WTC11 (cell line): ENCODE results near the gene TMA7. TPM values are rescaled to one million over a fixed set of nuclear protein-coding genes. Genes with fewer than 3 reads are reported as not detected.
"Not testable (repeated sequence)": the region's sequence is repeated elsewhere in the genome, so short reads cannot be mapped to it uniquely, and the experiment has no call there.

Experiments
- ATAC-seq: fragments of 200-7000 bp; cut with Tn5 transposase; 2 replicates; pipeline ENCODE4 v1.10.0; 2021; ENCODE audit warnings: mild to moderate bottlenecking, moderate library complexity
- CTCF ChIA-PET: fragments of 300-600 bp; sonication (Branson Sonifier 250); formaldehyde crosslinking; loops from one replicate; lab custom pipeline; 2021; ENCODE audit warnings: antibody characterized with exemption; lab: Charles Lee
- POLR2A ChIA-PET: fragments of 350-600 bp; sonication (Branson Sonifier 250); formaldehyde crosslinking; loops from one replicate; lab custom pipeline; 2021; ENCODE audit warnings: antibody characterized with exemption; lab: Charles Lee
- DNase-seq: peaks from one replicate; pipeline ENCODE4 v3.0.0; 2021; ENCODE audit warnings: low spot score
- H3K27ac Mint-ChIP-seq: 2 replicates; pipeline ENCODE4 v1.8.0; 2021; ENCODE audit warnings: mixed read lengths
- H3K27me3 Mint-ChIP-seq: 2 replicates; pipeline ENCODE4 v1.8.0; 2021; ENCODE audit warnings: low read depth, mild to moderate bottlenecking, moderate library complexity, mixed read lengths
- H3K36me3 Mint-ChIP-seq: 2 replicates; pipeline ENCODE4 v1.8.0; 2021; ENCODE audit warnings: mixed read lengths
- H3K4me1 Mint-ChIP-seq: 2 replicates; pipeline ENCODE4 v1.8.0; 2022; ENCODE audit warnings: mixed read lengths
- H3K4me3 Mint-ChIP-seq: 2 replicates; pipeline ENCODE4 v1.8.0; 2021; ENCODE audit warnings: mild to moderate bottlenecking, moderate library complexity, mixed read lengths
- H3K9me3 Mint-ChIP-seq: 2 replicates; pipeline ENCODE4 v1.8.0; 2021; ENCODE audit warnings: mixed read lengths
- E2F1 ChIP-seq: sonication (generic); formaldehyde crosslinking; IDR thresholded peaks from 2 replicates; pipeline ENCODE4 v1.8.0; 2022; ENCODE audit warnings: mild to moderate bottlenecking, missing genetic modification reagents
- EMX1 ChIP-seq: fragments of 250-450 bp; sonication (Bioruptor Pico); IDR thresholded peaks from 2 replicates; pipeline ENCODE4 v1.8.0; 2021; ENCODE audit warnings: mild to moderate bottlenecking
- ERG ChIP-seq: fragments of 250-450 bp; sonication (Bioruptor Pico); IDR thresholded peaks from 2 replicates; pipeline ENCODE4 v1.8.0; 2021; ENCODE audit warnings: mild to moderate bottlenecking
- KAT7 ChIP-seq: sonication (generic); formaldehyde crosslinking; IDR thresholded peaks from 2 replicates; pipeline ENCODE4 v1.8.1; 2023; ENCODE audit warnings: missing genetic modification reagents, mild to moderate bottlenecking, borderline replicate concordance
- MAX ChIP-seq: sonication (generic); formaldehyde crosslinking; IDR thresholded peaks from 2 replicates; pipeline ENCODE4 v1.8.0; 2022; ENCODE audit warnings: mild to moderate bottlenecking, missing genetic modification reagents
- MYBL2 ChIP-seq: sonication (generic); formaldehyde crosslinking; IDR thresholded peaks from 2 replicates; pipeline ENCODE4 v1.8.1; 2023; ENCODE audit warnings: mild to moderate bottlenecking, moderate library complexity, missing genetic modification reagents
- RORB ChIP-seq: fragments of 250-450 bp; sonication (Bioruptor Pico); IDR thresholded peaks from 2 replicates; pipeline ENCODE4 v1.9.0; 2021; ENCODE audit warnings: mild to moderate bottlenecking
- SMAD3 ChIP-seq: sonication (generic); formaldehyde crosslinking; IDR thresholded peaks from 2 replicates; pipeline ENCODE4 v1.8.0; 2022; ENCODE audit warnings: missing genetic modification reagents, mild to moderate bottlenecking, borderline replicate concordance
- SOX15 ChIP-seq: fragments of 250-450 bp; sonication (Bioruptor Pico); IDR thresholded peaks from 2 replicates; pipeline ENCODE4 v1.9.0; 2021; ENCODE audit warnings: mild to moderate bottlenecking
- ZNF232 ChIP-seq: sonication (generic); formaldehyde crosslinking; IDR thresholded peaks from 2 replicates; pipeline ENCODE4 v1.8.0; 2022; ENCODE audit warnings: mild to moderate bottlenecking, missing genetic modification reagents
- total RNA-seq: library from RNA; stranded (reverse); gene quantifications from 3 replicates; pipeline ENCODE4 v1.2.3, GENCODE V29; 2021
- TF ChIP-seq, protein P1 (sequence below): sonication (generic); formaldehyde crosslinking; conservative IDR thresholded peaks from 2 replicates; pipeline ENCODE4 v1.8.1; 2023; ENCODE audit warnings: mild to moderate bottlenecking, low read depth, missing genetic modification reagents, moderate library complexity
- TF ChIP-seq, protein P2 (sequence below): sonication (generic); formaldehyde crosslinking; IDR thresholded peaks from 2 replicates; pipeline ENCODE4 v1.8.0; 2023; ENCODE audit warnings: missing genetic modification reagents, mild to moderate bottlenecking, borderline replicate concordance

Gene TMA7
- total RNA-seq, 1 experiment from 2014 or later = 318 TPM

GRCh38 chr3:48478626-48479555, 38.8 kb downstream of the TMA7 start (continued):
- TF ChIP-seq, protein P1, sequence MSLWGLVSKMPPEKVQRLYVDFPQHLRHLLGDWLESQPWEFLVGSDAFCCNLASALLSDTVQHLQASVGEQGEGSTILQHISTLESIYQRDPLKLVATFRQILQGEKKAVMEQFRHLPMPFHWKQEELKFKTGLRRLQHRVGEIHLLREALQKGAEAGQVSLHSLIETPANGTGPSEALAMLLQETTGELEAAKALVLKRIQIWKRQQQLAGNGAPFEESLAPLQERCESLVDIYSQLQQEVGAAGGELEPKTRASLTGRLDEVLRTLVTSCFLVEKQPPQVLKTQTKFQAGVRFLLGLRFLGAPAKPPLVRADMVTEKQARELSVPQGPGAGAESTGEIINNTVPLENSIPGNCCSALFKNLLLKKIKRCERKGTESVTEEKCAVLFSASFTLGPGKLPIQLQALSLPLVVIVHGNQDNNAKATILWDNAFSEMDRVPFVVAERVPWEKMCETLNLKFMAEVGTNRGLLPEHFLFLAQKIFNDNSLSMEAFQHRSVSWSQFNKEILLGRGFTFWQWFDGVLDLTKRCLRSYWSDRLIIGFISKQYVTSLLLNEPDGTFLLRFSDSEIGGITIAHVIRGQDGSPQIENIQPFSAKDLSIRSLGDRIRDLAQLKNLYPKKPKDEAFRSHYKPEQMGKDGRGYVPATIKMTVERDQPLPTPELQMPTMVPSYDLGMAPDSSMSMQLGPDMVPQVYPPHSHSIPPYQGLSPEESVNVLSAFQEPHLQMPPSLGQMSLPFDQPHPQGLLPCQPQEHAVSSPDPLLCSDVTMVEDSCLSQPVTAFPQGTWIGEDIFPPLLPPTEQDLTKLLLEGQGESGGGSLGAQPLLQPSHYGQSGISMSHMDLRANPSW (CRISPR knock-in tag) = no peak

DNA sequence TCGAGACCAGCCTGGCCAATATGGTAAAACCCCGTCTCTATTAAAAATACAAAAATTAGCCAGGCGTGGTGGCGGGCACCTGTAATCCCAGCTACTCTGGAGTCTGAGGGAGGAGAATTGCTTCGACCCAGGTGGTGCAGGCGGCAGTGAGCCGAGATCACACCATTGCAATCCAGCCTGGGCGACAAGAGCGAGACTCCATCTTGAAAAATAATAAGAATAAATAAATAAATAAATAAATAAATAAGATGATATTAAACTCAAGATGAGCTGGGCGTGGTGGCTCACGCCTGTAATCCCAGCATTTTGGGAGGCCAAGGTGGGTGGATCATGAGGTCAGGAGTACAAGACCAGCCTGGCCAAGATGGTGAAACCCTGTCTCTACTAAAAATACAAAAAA, 40.8 kb downstream of the TMA7 start:
- DNase-seq, ATAC-seq, H3K9me3 Mint-ChIP-seq, H3K27me3 Mint-ChIP-seq, CTCF ChIA-PET, H3K27ac Mint-ChIP-seq, H3K4me3 Mint-ChIP-seq, POLR2A ChIA-PET, H3K36me3 Mint-ChIP-seq: not testable (repeated sequence)
- peaks cover 18% of the 10 kb centered on the region for H3K4me1 Mint-ChIP-seq

GRCh38 chr3:48482822-48483221, 42.8 kb downstream of the TMA7 start:
- H3K36me3 Mint-ChIP-seq, DNase-seq, POLR2A ChIA-PET, H3K4me3 Mint-ChIP-seq, H3K9me3 Mint-ChIP-seq, H3K27ac Mint-ChIP-seq, H3K27me3 Mint-ChIP-seq, ATAC-seq: not testable (repeated sequence)
- H3K4me1 Mint-ChIP-seq = peaks cover 13% of the 10 kb centered on the region
- CTCF ChIA-PET = interaction anchor here (1.1 kb wide), 1 partner anchor 10 kb away, joined by 4 read pairs; no protein-coding TSS in a partner anchor

DNA sequence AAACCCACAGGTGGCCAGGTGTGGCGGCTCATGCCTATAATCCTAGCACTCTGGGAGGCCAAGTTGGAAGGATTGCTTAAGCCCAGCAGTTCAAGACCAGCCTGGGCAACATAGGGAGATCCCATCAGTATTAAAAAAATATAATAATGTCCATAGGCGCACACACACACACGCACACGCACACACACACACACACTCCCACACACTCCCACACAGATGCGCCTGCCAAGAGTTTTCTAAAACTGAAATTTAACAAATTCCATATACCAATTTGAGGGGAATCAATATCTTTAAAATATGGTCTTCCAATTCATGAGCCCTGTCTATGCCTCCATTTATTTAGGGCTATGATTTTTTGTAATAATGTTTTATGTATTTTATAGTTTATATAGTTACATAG, 46.9 kb downstream of the TMA7 start:
- TF ChIP-seq SOX15 (CRISPR knock-in tag) (no peak), RORB (no peak), MYBL2 (CRISPR knock-in tag) (no peak), ERG (CRISPR knock-in tag) (no peak), E2F1 (no peak), SMAD3 (CRISPR knock-in tag) (no peak), ZNF232 (no peak), EMX1 (no peak), MAX (CRISPR knock-in tag) (no peak), KAT7 (CRISPR knock-in tag) (no peak)
- TF ChIP-seq, protein P2, sequence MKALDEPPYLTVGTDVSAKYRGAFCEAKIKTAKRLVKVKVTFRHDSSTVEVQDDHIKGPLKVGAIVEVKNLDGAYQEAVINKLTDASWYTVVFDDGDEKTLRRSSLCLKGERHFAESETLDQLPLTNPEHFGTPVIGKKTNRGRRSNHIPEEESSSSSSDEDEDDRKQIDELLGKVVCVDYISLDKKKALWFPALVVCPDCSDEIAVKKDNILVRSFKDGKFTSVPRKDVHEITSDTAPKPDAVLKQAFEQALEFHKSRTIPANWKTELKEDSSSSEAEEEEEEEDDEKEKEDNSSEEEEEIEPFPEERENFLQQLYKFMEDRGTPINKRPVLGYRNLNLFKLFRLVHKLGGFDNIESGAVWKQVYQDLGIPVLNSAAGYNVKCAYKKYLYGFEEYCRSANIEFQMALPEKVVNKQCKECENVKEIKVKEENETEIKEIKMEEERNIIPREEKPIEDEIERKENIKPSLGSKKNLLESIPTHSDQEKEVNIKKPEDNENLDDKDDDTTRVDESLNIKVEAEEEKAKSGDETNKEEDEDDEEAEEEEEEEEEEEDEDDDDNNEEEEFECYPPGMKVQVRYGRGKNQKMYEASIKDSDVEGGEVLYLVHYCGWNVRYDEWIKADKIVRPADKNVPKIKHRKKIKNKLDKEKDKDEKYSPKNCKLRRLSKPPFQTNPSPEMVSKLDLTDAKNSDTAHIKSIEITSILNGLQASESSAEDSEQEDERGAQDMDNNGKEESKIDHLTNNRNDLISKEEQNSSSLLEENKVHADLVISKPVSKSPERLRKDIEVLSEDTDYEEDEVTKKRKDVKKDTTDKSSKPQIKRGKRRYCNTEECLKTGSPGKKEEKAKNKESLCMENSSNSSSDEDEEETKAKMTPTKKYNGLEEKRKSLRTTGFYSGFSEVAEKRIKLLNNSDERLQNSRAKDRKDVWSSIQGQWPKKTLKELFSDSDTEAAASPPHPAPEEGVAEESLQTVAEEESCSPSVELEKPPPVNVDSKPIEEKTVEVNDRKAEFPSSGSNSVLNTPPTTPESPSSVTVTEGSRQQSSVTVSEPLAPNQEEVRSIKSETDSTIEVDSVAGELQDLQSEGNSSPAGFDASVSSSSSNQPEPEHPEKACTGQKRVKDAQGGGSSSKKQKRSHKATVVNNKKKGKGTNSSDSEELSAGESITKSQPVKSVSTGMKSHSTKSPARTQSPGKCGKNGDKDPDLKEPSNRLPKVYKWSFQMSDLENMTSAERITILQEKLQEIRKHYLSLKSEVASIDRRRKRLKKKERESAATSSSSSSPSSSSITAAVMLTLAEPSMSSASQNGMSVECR (CRISPR knock-in tag) = no peak
- ChIA-PET CTCF (no interaction called here), POLR2A (no interaction called here)
- peaks cover 18% of the 10 kb centered on the region for H3K4me1 Mint-ChIP-seq
- H3K27me3 Mint-ChIP-seq = no peaks in the 10 kb centered on the region
- H3K4me3 Mint-ChIP-seq = no peak overlapping the region
- ATAC-seq (no peak), DNase-seq (no peak)
- H3K9me3 Mint-ChIP-seq = peaks cover 6% of the 10 kb centered on the region; the same call in 1 of the 2 replicates
- H3K36me3 Mint-ChIP-seq = peaks cover 6% of the 10 kb centered on the region; the same call in 1 of the 2 replicates
- no peak overlapping the region for H3K27ac Mint-ChIP-seq
